WTC11 (cell line): ENCODE data around the gene TACO1. TPM values are rescaled to one million over a fixed set of nuclear protein-coding genes. Genes with fewer than 3 reads are reported as not detected.

Source experiments
- ATAC-seq: fragments of 200-7000 bp; cut with Tn5 transposase; 2 replicates; pipeline ENCODE4 v1.10.0; 2021; ENCODE audit warnings: mild to moderate bottlenecking, moderate library complexity
- CTCF ChIA-PET: fragments of 300-600 bp; sonication (Branson Sonifier 250); formaldehyde crosslinking; loops from one replicate; lab custom pipeline; 2021; ENCODE audit warnings: antibody characterized with exemption; lab: Charles Lee
- POLR2A ChIA-PET: fragments of 350-600 bp; sonication (Branson Sonifier 250); formaldehyde crosslinking; loops from one replicate; lab custom pipeline; 2021; ENCODE audit warnings: antibody characterized with exemption; lab: Charles Lee
- DNase-seq: peaks from one replicate; pipeline ENCODE4 v3.0.0; 2021; ENCODE audit warnings: low spot score
- H3K27ac Mint-ChIP-seq: 2 replicates; pipeline ENCODE4 v1.8.0; 2021; ENCODE audit warnings: mixed read lengths
- H3K27me3 Mint-ChIP-seq: 2 replicates; pipeline ENCODE4 v1.8.0; 2021; ENCODE audit warnings: low read depth, mild to moderate bottlenecking, moderate library complexity, mixed read lengths
- H3K36me3 Mint-ChIP-seq: 2 replicates; pipeline ENCODE4 v1.8.0; 2021; ENCODE audit warnings: mixed read lengths
- H3K4me1 Mint-ChIP-seq: 2 replicates; pipeline ENCODE4 v1.8.0; 2022; ENCODE audit warnings: mixed read lengths
- H3K4me3 Mint-ChIP-seq: 2 replicates; pipeline ENCODE4 v1.8.0; 2021; ENCODE audit warnings: mild to moderate bottlenecking, moderate library complexity, mixed read lengths
- H3K9me3 Mint-ChIP-seq: 2 replicates; pipeline ENCODE4 v1.8.0; 2021; ENCODE audit warnings: mixed read lengths
- ARID4B ChIP-seq: sonication (generic); formaldehyde crosslinking; IDR thresholded peaks from 2 replicates; pipeline ENCODE4 v1.8.0; 2023; ENCODE audit warnings: missing genetic modification reagents, mild to moderate bottlenecking, borderline replicate concordance
- CDX4 ChIP-seq: fragments of 250-450 bp; sonication (Bioruptor Pico); IDR thresholded peaks from 2 replicates; pipeline ENCODE4 v1.9.0; 2021; ENCODE audit warnings: moderate library complexity, mild to moderate bottlenecking, inconsistent platforms, borderline replicate concordance
- E2F1 ChIP-seq: sonication (generic); formaldehyde crosslinking; IDR thresholded peaks from 2 replicates; pipeline ENCODE4 v1.8.0; 2022; ENCODE audit warnings: mild to moderate bottlenecking, missing genetic modification reagents
- ELF4 ChIP-seq: sonication (generic); formaldehyde crosslinking; IDR thresholded peaks from 2 replicates; pipeline ENCODE4 v1.8.1; 2022; ENCODE audit warnings: low read depth, mild to moderate bottlenecking, moderate library complexity, missing genetic modification reagents
- GRHL2 ChIP-seq: fragments of 250-450 bp; sonication (Bioruptor Pico); IDR thresholded peaks from 2 replicates; pipeline ENCODE4 v1.8.0; 2022; ENCODE audit warnings: mild to moderate bottlenecking, moderate library complexity; ENCODE audit not compliant: insufficient replicate concordance, severe bottlenecking
- GTF2I ChIP-seq: fragments of 250-450 bp; sonication (Bioruptor Pico); conservative IDR thresholded peaks from 2 replicates; pipeline ENCODE4 v1.4.0; 2021; ENCODE audit warnings: mild to moderate bottlenecking
- MXD4 ChIP-seq: fragments of 250-450 bp; sonication (Bioruptor Pico); IDR thresholded peaks from 2 replicates; pipeline ENCODE4 v1.8.0; 2021; ENCODE audit warnings: mild to moderate bottlenecking, moderate library complexity, borderline replicate concordance
- NFYB ChIP-seq: sonication (generic); formaldehyde crosslinking; conservative IDR thresholded peaks from 2 replicates; pipeline ENCODE4 v1.8.0; 2022; ENCODE audit warnings: low read depth, missing genetic modification reagents
- NR1H2 ChIP-seq: sonication (generic); formaldehyde crosslinking; IDR thresholded peaks from 2 replicates; pipeline ENCODE4 v1.9.0; 2021; ENCODE audit warnings: mild to moderate bottlenecking, moderate library complexity, missing genetic modification reagents
- RELA ChIP-seq: sonication (generic); formaldehyde crosslinking; IDR thresholded peaks from 2 replicates; pipeline ENCODE4 v1.8.1; 2022; ENCODE audit warnings: missing genetic modification reagents, mild to moderate bottlenecking, borderline replicate concordance
- STAT6 ChIP-seq: sonication (generic); formaldehyde crosslinking; conservative IDR thresholded peaks from 2 replicates; pipeline ENCODE4 v1.8.1; 2023; ENCODE audit warnings: mild to moderate bottlenecking, low read depth, missing genetic modification reagents, moderate library complexity
- TCF7 ChIP-seq: sonication (generic); formaldehyde crosslinking; IDR thresholded peaks from 2 replicates; pipeline ENCODE4 v1.8.0; 2022; ENCODE audit warnings: mild to moderate bottlenecking, low read depth, missing genetic modification reagents, moderate library complexity
- TP53 ChIP-seq: sonication (generic); formaldehyde crosslinking; IDR thresholded peaks from 2 replicates; pipeline ENCODE4 v1.8.1; 2023; ENCODE audit warnings: mild to moderate bottlenecking, missing genetic modification reagents
- ZBTB21 ChIP-seq: sonication (generic); formaldehyde crosslinking; IDR thresholded peaks from 2 replicates; pipeline ENCODE4 v1.8.1; 2023; ENCODE audit warnings: mild to moderate bottlenecking, missing genetic modification reagents, borderline replicate concordance
- ZMAT4 ChIP-seq: fragments of 250-450 bp; sonication (Bioruptor Pico); IDR thresholded peaks from 2 replicates; pipeline ENCODE4 v1.9.0; 2021; ENCODE audit warnings: mild to moderate bottlenecking
- ZNF263 ChIP-seq: sonication (generic); formaldehyde crosslinking; IDR thresholded peaks from 2 replicates; pipeline ENCODE4 v1.8.1; 2022; ENCODE audit warnings: low read depth, mild to moderate bottlenecking, moderate library complexity, missing genetic modification reagents
- total RNA-seq: library from RNA; stranded (reverse); gene quantifications from 3 replicates; pipeline ENCODE4 v1.2.3, GENCODE V29; 2021

Gene TACO1
- total RNA-seq, 1 experiment from 2014 or later, result 26.9 TPM

GRCh38 chr17:63601439-63602371 lies 1.0 kb downstream of the TACO1 start:
- ATAC-seq, result no peak
- CTCF ChIA-PET, result interaction anchor here (0.6 to 4.8 kb wide), 9 partner anchors 10 to 195 kb away, joined by 3 to 30 read pairs (median 4); partner anchors contain the start of gene KCNH6
- H3K4me3 Mint-ChIP-seq, result peak overlapping the region; percentile 84

GRCh38 chr17:63609816-63610573 lies 9.3 kb downstream of the TACO1 start:
- TF ChIP-seq NFYB (CRISPR knock-in tag) (no peak), ELF4 (CRISPR knock-in tag) (no peak)
- TF ChIP-seq, all 79 proteins: peak for 0
- Mint-ChIP-seq H3K27ac (no peak overlapping the region), H3K9me3 (no peaks in the 10 kb centered on the region), H3K4me1 (no peaks in the 10 kb centered on the region), H3K36me3 (peaks cover 35% of the 10 kb centered on the region), H3K27me3 (no peaks in the 10 kb centered on the region), H3K4me3 (no peak overlapping the region)
- DNase-seq, result no peak
- POLR2A ChIA-PET, result no interaction called here
- no peak for ATAC-seq
- CTCF ChIA-PET, result interaction anchor here (3.0 to 4.3 kb wide), 2 partner anchors 13 to 184 kb away, joined by 67 to 104 read pairs; partner anchors contain the start of gene MAP3K3

More at GRCh38 chr17:63601439-63602371, 1.0 kb downstream of the TACO1 start:
- Mint-ChIP-seq H3K27ac (peak overlapping the region; percentile 20; the same call in 1 of the 2 replicates), H3K27me3 (no peaks in the 10 kb centered on the region), H3K36me3 (peaks cover 22% of the 10 kb centered on the region), H3K4me1 (peaks cover 9% of the 10 kb centered on the region), H3K9me3 (no peaks in the 10 kb centered on the region)
- TF ChIP-seq GRHL2 (CRISPR knock-in tag), result no peak
- POLR2A ChIA-PET, result interaction anchor here (0.6 to 1.1 kb wide), 3 partner anchors 14 to 128 kb away, joined by 3 to 5 read pairs (median 3); partner anchors contain the start of gene MAP3K3
- no peak for DNase-seq

- Mint-ChIP-seq H3K27me3 (no peaks in the 10 kb centered on the region), H3K36me3 (peaks cover 27% of the 10 kb centered on the region), H3K4me3 (no peak overlapping the region), H3K4me1 (no peaks in the 10 kb centered on the region), H3K27ac (no peak overlapping the region), H3K9me3 (no peaks in the 10 kb centered on the region)
- ChIA-PET POLR2A (no interaction called here), CTCF (interaction anchor here (1.1 to 4.3 kb wide), 10 partner anchors 12 to 185 kb away, joined by 4 to 104 read pairs (median 20); partner anchors contain the start of genes ACE and MAP3K3)
- TF ChIP-seq NR1H2 (CRISPR knock-in tag) (no peak), ZBTB21 (CRISPR knock-in tag) (no peak), CDX4 (CRISPR knock-in tag) (no peak), STAT6 (CRISPR knock-in tag) (no peak), ZMAT4 (CRISPR knock-in tag) (no peak), RELA (CRISPR knock-in tag) (no peak), TCF7 (CRISPR knock-in tag) (no peak), ZNF263 (CRISPR knock-in tag) (no peak), E2F1 (CRISPR knock-in tag) (no peak), TP53 (CRISPR knock-in tag) (no peak), MXD4 (CRISPR knock-in tag) (no peak), ARID4B (CRISPR knock-in tag) (no peak), GTF2I (CRISPR knock-in tag) (no peak)
- DNase-seq, result no peak
- ATAC-seq, result no peak
Measured at GRCh38 chr17:63610854-63611253, 10.2 kb downstream of the TACO1 start.
